Adrenal gland (tissue), 12 donors: ENCODE measurements around the gene TNNT2. TPM values are rescaled to one million over a fixed set of nuclear protein-coding genes. Genes with fewer than 3 reads are reported as not detected.

ENCODE experiments used
- DNase-seq, 7 donors: peaks; one replicate each; pipeline ENCODE4 v3.0.0-alpha.2; 2019 to 2020
- H3K27ac ChIP-seq, 5 donors: fragments of 200-600 bp; sonication (generic) in 4 of 5; 1 replicate in 3 of 5; 2 replicates in 2 of 5; pipeline versions ENCODE4 v1.5.1 to v1.8.0; 2016 to 2020; ENCODE audit warnings: mild to moderate bottlenecking in 1 of 5
- H3K27me3 ChIP-seq: fragments of 200-600 bp; 2 replicates; pipeline ENCODE4 v1.8.0; 2021
- H3K36me3 ChIP-seq, 2 donors: fragments of 200-600 bp; replicated peaks in 1 of 2; 1 replicate in 1 of 2; 2 replicates in 1 of 2; pipeline versions ENCODE4 v1.5.1 to v1.8.0; 2018 to 2022
- H3K4me1 ChIP-seq, 2 donors: fragments of 200-600 bp; replicated peaks in 1 of 2; 1 replicate in 1 of 2; 2 replicates in 1 of 2; pipeline versions ENCODE4 v1.5.1 to v1.8.0; 2018 to 2021
- H3K4me3 ChIP-seq, 4 donors: fragments of 200-600 bp; sonication (generic) in 3 of 4; one replicate each; pipeline ENCODE4 v1.5.1; 2016 to 2018
- H3K9me3 ChIP-seq, 3 donors: fragments of 200-600 bp; sonication (generic) in 1 of 3; replicated peaks in 1 of 3; 1 replicate in 2 of 3; 2 replicates in 1 of 3; pipeline versions ENCODE4 v1.5.1 to v1.8.0; 2016 to 2021
- POLR2A ChIP-seq, 2 donors: fragments of 450-650 bp; IDR thresholded peaks; one replicate each; pipeline ENCODE4 v1.6.1; 2017; ENCODE audit warnings: antibody characterized with exemption in 2 of 2, mild to moderate bottlenecking in 2 of 2, moderate library complexity in 1 of 2
- whole genome bisulfite sequencing, 4 donors: extraction: QIAGEN DNeasy Blood & Tissue Kit in 2 of 4; methylation state at CpG; one replicate each; pipeline versions ENCODE4 v1.1.5 to v1.1.7; 2013 to 2017; 5-methylcytosine and 5-hydroxymethylcytosine counted together
- intact Hi-C, 2 donors: fragments of 100-400 bp; cut with DNase I; formaldehyde crosslinking; loops; one replicate each; pipeline versions ENCODE4 v1.14.1 to v1.15.0; 2022 to 2023
- polyA plus RNA-seq, 3 donors: library from polyadenylated mRNA; stranded (reverse); fragments of 200-250 nt in 2 of 3; fragments of 350-450 nt in 1 of 3; fragmentation: Illumina TruSeq in 1 of 3; extraction: RNeasy Lipid Tissue Mini Kit (QIAGEN cat#74804) in 1 of 3; gene quantifications; one replicate each; pipeline ENCODE4 v1.2.3, GENCODE V29; 2013 to 2014
- total RNA-seq, 9 donors: library from RNA; depleted of rRNA in 4 of 9; stranded (reverse); fragments of >200 nt in 4 of 9; fragments of 120-200 nt in 1 of 9; fragmentation: NEBNext Ultra II Directional in 1 of 9; extraction: Animal tissue kit (Norgen Biotek cat#: 25700) in 1 of 9; gene quantifications; one replicate each; pipeline versions ENCODE4 v1.1.0 to v1.2.4, GENCODE V29; 2013 to 2023
- TF ChIP-seq, protein P1 (sequence below), 6 experiments: fragments of 450-650 bp in 4 of 6; fragments of 200-600 bp in 2 of 6; sonication (generic) in 1 of 6; IDR thresholded peaks; 1 replicate in 5 of 6; 2 replicates in 1 of 6; pipeline versions ENCODE4 v1.5.1 to v1.8.0; 2016 to 2021; ENCODE audit warnings: antibody characterized with exemption in 6 of 6, mild to moderate bottlenecking in 2 of 6, moderate library complexity in 1 of 6
- donor health status: healthy with polysubstance abuse.
- donor health status: Bipolar disorder and iron deficiency.
- donor health status: DM: yes; HTN: yes; CAD: no.
- donor health status: DM: no; HTN: no; CAD: no.
- donor health status: DM: no; HTN: no; CAD: no.
- donor health status: DM: yes; HTN: yes; CAD: no.

The TNNT2 gene
- total and polyA plus RNA-seq, 12 donors: 0.39 to 37.3 (median 3.8) TPM; not detected in 2

DNA sequence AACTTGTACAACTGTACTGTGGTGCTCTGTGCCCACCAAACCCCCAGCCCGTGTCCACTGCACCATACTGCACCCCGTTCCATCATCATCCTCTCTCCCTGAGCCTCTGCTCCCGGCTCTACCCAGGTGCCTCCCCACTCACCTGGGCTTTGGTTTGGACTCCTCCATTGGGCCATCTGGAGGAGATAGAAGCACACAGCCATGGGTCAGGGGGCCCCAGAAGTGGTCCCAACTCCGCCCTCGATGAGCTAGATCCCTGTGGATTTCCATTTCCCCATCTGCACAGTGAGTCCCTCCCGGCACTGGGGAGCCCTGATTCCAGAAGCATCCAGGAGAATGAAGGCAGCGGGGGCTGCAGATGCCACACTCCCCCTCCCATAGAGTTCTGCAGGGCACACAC, 10.8 kb downstream of the TNNT2 start:
- no peak for DNase-seq
- intact Hi-C loops: no loop called here
- H3K4me3 ChIP-seq: no peak overlapping the region

DNA sequence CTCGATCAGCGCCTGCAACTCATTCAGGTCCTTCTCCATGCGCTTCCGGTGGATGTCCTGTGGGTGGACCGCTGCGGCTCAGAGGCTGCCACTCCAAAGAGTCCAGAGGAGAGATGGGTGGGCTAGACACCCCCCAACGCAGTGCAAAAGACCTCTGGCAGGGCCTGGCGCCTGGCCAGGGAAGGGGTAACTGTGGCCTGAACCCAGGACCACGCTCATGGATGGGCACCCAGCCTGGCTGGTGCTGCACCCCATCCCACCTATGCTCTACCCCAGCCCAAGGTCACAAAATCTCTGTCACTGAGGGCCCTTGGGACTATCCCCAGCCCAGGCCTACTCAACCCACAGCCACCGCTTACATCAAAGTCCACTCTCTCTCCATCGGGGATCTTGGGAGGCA, 12.2 kb downstream of the TNNT2 start:
- H3K36me3 ChIP-seq: no peaks in the 10 kb centered on the region
- intact Hi-C loops: no loop called here
- no peak overlapping the region for H3K4me3 ChIP-seq
- no peak for DNase-seq
- WGBS, 4 donors: 69 to 91% (median 85%) methylated on average over 8 to 11 of the region's 11 CpGs
- H3K4me1 ChIP-seq: no peaks in the 10 kb centered on the region
- no peaks in the 10 kb centered on the region for H3K9me3 ChIP-seq
- TF ChIP-seq POLR2A (IDR thresholded peaks at IDR 0.05): no peak
- TF ChIP-seq, protein P1, sequence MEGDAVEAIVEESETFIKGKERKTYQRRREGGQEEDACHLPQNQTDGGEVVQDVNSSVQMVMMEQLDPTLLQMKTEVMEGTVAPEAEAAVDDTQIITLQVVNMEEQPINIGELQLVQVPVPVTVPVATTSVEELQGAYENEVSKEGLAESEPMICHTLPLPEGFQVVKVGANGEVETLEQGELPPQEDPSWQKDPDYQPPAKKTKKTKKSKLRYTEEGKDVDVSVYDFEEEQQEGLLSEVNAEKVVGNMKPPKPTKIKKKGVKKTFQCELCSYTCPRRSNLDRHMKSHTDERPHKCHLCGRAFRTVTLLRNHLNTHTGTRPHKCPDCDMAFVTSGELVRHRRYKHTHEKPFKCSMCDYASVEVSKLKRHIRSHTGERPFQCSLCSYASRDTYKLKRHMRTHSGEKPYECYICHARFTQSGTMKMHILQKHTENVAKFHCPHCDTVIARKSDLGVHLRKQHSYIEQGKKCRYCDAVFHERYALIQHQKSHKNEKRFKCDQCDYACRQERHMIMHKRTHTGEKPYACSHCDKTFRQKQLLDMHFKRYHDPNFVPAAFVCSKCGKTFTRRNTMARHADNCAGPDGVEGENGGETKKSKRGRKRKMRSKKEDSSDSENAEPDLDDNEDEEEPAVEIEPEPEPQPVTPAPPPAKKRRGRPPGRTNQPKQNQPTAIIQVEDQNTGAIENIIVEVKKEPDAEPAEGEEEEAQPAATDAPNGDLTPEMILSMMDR (IDR thresholded peaks at IDR 0.05): no peak
- H3K27ac ChIP-seq: no peak overlapping the region
- no peaks in the 10 kb centered on the region for H3K27me3 ChIP-seq

More for the DNA sequence above, 10.8 kb downstream of the TNNT2 start:
- Histone ChIP-seq H3K27me3 (peaks cover 3% of the 10 kb centered on the region), H3K36me3 (no peaks in the 10 kb centered on the region), H3K27ac (no peak overlapping the region), H3K9me3 (no peaks in the 10 kb centered on the region), H3K4me1 (no peaks in the 10 kb centered on the region)
- WGBS, 4 donors: 60 to 83% (median 73%) methylated on average over 6 to 7 of the region's 7 CpGs
- no peak for TF ChIP-seq POLR2A (IDR thresholded peaks at IDR 0.05)
- TF ChIP-seq, protein P1 (IDR thresholded peaks at IDR 0.05): no peak

DNA sequence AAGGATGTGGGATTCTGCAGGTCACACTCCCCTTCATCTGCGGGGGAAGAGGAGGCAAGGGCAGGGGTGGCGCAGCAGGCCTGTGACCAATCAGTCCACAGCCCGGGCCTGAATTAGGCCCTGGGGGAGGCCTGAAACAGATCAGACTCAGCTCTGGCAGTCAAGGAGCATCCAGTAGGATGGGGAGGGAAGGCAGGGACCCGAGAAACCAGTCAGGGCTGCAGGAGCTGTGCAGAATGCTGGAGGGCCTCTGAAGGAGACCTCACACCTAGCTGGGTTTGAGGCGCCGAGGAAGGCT, 12.7 kb downstream of the TNNT2 start:
- intact Hi-C loops: no loop called here
- no peak overlapping the region for H3K27ac ChIP-seq
- H3K4me3 ChIP-seq: no peak overlapping the region
- no peaks in the 10 kb centered on the region for H3K36me3 ChIP-seq
- no peaks in the 10 kb centered on the region for H3K4me1 ChIP-seq
- TF ChIP-seq, protein P1 (IDR thresholded peaks at IDR 0.05): no peak
- TF ChIP-seq POLR2A (IDR thresholded peaks at IDR 0.05): no peak
- no peaks in the 10 kb centered on the region for H3K27me3 ChIP-seq
- WGBS, 4 donors: 88 to 94% (median 89%) methylated on average over 6 of the region's 6 CpGs
- DNase-seq: no peak
- no peaks in the 10 kb centered on the region for H3K9me3 ChIP-seq

DNA sequence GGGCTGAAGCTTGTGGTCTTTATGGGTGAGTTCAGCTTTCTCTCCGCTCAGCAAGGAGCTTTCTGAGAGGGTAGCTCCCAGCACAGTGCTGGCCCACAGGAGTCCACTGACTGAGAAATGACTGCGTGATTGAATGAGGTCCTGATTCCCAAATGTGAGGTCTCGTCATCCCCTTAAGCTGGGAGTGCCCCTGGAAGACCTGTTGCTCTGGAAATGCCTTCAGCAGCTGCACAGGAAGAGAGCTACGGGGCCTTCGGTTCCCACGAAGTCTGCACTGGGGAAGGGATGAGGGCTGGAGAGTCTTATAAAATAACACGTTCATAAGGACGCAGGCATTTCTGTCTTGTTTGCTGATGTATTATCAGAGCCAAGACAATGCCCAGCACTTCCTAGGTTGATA, 14.0 kb downstream of the TNNT2 start:
- Histone ChIP-seq H3K4me3 (no peak overlapping the region), H3K9me3 (no peaks in the 10 kb centered on the region), H3K36me3 (no peaks in the 10 kb centered on the region), H3K4me1 (no peaks in the 10 kb centered on the region), H3K27me3 (no peaks in the 10 kb centered on the region), H3K27ac (no peak overlapping the region)
- intact Hi-C loops: no loop called here
- DNase-seq: no peak
- TF ChIP-seq POLR2A (IDR thresholded peaks at IDR 0.05): no peak
- TF ChIP-seq, protein P1 (IDR thresholded peaks at IDR 0.05): no peak
- 59 to 75% (median 66%) methylated on average over 8 of the region's 8 CpGs for WGBS, 4 donors
